ENCODE results near the gene TMEM203.
A peak's percentile ranks its signal among the peaks of the same experiment; 100 is the strongest.

Gene TMEM203

GRCh38 chr9:137163365-137163715, 42.1 kb downstream of the TMEM203 start:
- no peak for DNase-seq

GRCh38 chr9:137162505-137163364, 42.7 kb downstream of the TMEM203 start:
- no peak for DNase-seq

GRCh38 chr9:137161558-137162486, 43.6 kb downstream of the TMEM203 start:
- no peak for DNase-seq

- DNase-seq: no peak
Measured at GRCh38 chr9:137160716-137161557, 44.5 kb downstream of the TMEM203 start.

- DNase-seq: no peak
Measured at GRCh38 chr9:137160054-137160425, 45.4 kb downstream of the TMEM203 start.

GRCh38 chr9:137159105-137160053, 46.1 kb downstream of the TMEM203 start:
- DNase-seq: no peak

GRCh38 chr9:137158625-137159024, 46.8 kb downstream of the TMEM203 start:
- DNase-seq: no peak

- DNase-seq: no peak
Measured at GRCh38 chr9:137157618-137158415, 47.6 kb downstream of the TMEM203 start.

GRCh38 chr9:137156567-137157375, 48.7 kb downstream of the TMEM203 start:
- peak; percentile 63 for DNase-seq

Measured in activated naive CD4-positive, alpha-beta T cell treated with anti-CD3 and anti-CD28 coated beads, Interleukin-2, amount 50 U/mL, for 16 hours (primary cell).